ENCODE results near the gene LRPAP1.
"Not testable (repeated sequence)": the region's sequence is repeated elsewhere in the genome, so short reads cannot be mapped to it uniquely, and the experiment has no call there.

The LRPAP1 gene

DNA sequence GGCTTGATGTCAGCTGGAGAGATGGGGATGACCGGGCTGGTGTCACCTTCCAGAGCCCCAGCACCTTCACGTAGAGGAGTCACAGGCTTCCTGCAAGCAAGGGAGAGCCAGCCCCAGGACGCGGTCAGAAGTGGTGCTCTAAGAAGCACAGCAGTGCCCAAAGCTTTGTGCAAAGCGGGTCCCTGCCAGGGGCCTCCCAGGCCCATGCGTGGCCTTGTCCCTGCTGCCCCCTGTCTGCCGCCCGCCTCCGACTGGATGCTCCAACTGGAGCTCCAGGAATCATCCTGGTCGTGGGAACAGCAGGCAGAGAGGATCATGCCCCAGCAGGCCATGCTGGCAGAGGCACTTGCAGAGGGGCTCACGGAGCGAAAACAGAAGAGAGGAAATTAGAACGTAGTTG is 40.1 kb upstream of the LRPAP1 start:
- no peak overlapping the region for H3K4me3 ChIP-seq (ENCODE audit: low read length, poor library complexity, severe bottlenecking)
- no peaks in the 10 kb centered on the region for H3K9me3 ChIP-seq (ENCODE audit: insufficient read depth, low read depth, low read length)
- H3K79me2 ChIP-seq (ENCODE audit: insufficient read depth, low read length) = no peaks in the 10 kb centered on the region
- H3K4me2 ChIP-seq (ENCODE audit: low read depth, low read length, poor library complexity, severe bottlenecking) = no peak overlapping the region
- H3F3A ChIP-seq (ENCODE audit: low read depth) = no peaks in the 10 kb centered on the region
- no peaks in the 10 kb centered on the region for H3K4me1 ChIP-seq (ENCODE audit: insufficient read depth, low read length, poor library complexity, severe bottlenecking)
- H2AFZ ChIP-seq (ENCODE audit: low read length) = no peak overlapping the region
- no peaks in the 10 kb centered on the region for H3K36me3 ChIP-seq (ENCODE audit: insufficient read depth, low read length)
- no peaks in the 10 kb centered on the region for H3K9me2 ChIP-seq (replicated peaks; ENCODE audit: low read depth, low read length)
- no peak overlapping the region for H3K9ac ChIP-seq (ENCODE audit: low read depth, low read length, poor library complexity, severe bottlenecking)
- no peaks in the 10 kb centered on the region for H4K20me1 ChIP-seq (ENCODE audit: insufficient read depth, low read length, poor library complexity, severe bottlenecking)
- TF ChIP-seq, protein P1, sequence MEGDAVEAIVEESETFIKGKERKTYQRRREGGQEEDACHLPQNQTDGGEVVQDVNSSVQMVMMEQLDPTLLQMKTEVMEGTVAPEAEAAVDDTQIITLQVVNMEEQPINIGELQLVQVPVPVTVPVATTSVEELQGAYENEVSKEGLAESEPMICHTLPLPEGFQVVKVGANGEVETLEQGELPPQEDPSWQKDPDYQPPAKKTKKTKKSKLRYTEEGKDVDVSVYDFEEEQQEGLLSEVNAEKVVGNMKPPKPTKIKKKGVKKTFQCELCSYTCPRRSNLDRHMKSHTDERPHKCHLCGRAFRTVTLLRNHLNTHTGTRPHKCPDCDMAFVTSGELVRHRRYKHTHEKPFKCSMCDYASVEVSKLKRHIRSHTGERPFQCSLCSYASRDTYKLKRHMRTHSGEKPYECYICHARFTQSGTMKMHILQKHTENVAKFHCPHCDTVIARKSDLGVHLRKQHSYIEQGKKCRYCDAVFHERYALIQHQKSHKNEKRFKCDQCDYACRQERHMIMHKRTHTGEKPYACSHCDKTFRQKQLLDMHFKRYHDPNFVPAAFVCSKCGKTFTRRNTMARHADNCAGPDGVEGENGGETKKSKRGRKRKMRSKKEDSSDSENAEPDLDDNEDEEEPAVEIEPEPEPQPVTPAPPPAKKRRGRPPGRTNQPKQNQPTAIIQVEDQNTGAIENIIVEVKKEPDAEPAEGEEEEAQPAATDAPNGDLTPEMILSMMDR (conservative IDR thresholded peaks at IDR 0.05; ENCODE audit: low read length) = no peak
- TF ChIP-seq EZH2phosphoT487 (IDR thresholded peaks at IDR 0.05; ENCODE audit: borderline replicate concordance) = no peak
- H3K27me3 ChIP-seq (ENCODE audit: insufficient read depth, low read length, poor library complexity, severe bottlenecking) = no peaks in the 10 kb centered on the region

DNA sequence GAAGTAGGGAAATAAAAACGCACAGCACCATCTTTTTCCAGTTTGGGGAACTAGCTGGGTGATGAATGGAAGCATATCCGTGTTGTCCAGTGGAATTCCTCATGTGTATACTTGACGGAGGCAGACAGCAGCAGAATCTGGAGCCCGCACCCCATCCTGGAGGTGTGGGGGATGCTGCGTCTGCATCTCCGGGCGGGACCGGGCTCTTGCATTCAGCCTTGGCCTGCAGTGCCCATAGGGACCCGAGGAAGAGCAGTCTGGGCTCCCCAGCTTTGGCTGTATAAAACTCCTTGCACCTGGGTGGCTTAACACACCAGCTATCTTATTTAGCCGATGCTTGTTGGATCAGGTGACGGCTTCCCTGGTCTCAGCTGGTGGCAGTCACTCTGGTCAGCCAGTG is 39.7 kb upstream of the LRPAP1 start:
- Histone ChIP-seq H3K4me2 (ENCODE audit: low read depth, low read length, poor library complexity, severe bottlenecking) (no peak overlapping the region), H3K36me3 (ENCODE audit: insufficient read depth, low read length) (no peaks in the 10 kb centered on the region), H4K20me1 (ENCODE audit: insufficient read depth, low read length, poor library complexity, severe bottlenecking) (no peaks in the 10 kb centered on the region), H3K9me2 (replicated peaks; ENCODE audit: low read depth, low read length) (no peaks in the 10 kb centered on the region), H3K4me1 (ENCODE audit: insufficient read depth, low read length, poor library complexity, severe bottlenecking) (no peaks in the 10 kb centered on the region), H2AFZ (ENCODE audit: low read length) (no peak overlapping the region), H3F3A (ENCODE audit: low read depth) (no peaks in the 10 kb centered on the region), H3K9ac (ENCODE audit: low read depth, low read length, poor library complexity, severe bottlenecking) (no peak overlapping the region), H3K27me3 (ENCODE audit: insufficient read depth, low read length, poor library complexity, severe bottlenecking) (no peaks in the 10 kb centered on the region), H3K79me2 (ENCODE audit: insufficient read depth, low read length) (no peaks in the 10 kb centered on the region), H3K4me3 (ENCODE audit: low read length, poor library complexity, severe bottlenecking) (no peak overlapping the region), H3K9me3 (ENCODE audit: insufficient read depth, low read depth, low read length) (no peaks in the 10 kb centered on the region)
- TF ChIP-seq EZH2phosphoT487 (IDR thresholded peaks at IDR 0.05; ENCODE audit: borderline replicate concordance) = no peak
- TF ChIP-seq, protein P1 (conservative IDR thresholded peaks at IDR 0.05; ENCODE audit: low read length) = no peak

DNA sequence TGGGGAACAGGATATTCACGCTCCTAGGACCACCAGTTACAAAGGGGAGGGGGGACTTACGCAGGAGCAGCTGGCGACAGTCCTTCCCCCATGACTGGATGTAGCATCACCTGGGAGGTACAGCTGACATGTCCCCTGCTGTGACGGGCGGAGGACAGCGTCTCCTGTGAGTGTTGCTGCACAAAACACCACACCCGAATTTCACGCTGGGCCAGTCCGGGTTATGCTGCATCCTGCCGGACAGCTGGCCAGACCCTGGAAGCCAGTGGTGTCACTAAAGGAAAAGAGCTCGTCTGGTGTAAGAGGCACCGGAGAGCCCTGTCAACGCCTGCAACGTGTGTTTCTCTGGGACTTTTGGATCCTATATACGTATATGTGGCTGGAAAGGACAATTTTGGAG is 38.7 kb upstream of the LRPAP1 start:
- not testable (repeated sequence) for H3K79me2 ChIP-seq (ENCODE audit: insufficient read depth, low read length); H4K20me1 ChIP-seq (ENCODE audit: insufficient read depth, low read length, poor library complexity, severe bottlenecking); H3K4me3 ChIP-seq (ENCODE audit: low read length, poor library complexity, severe bottlenecking); H2AFZ ChIP-seq (ENCODE audit: low read length); H3K9me3 ChIP-seq (ENCODE audit: insufficient read depth, low read depth, low read length); H3K9ac ChIP-seq (ENCODE audit: low read depth, low read length, poor library complexity, severe bottlenecking); H3K4me1 ChIP-seq (ENCODE audit: insufficient read depth, low read length, poor library complexity, severe bottlenecking); H3K4me2 ChIP-seq (ENCODE audit: low read depth, low read length, poor library complexity, severe bottlenecking); H3K36me3 ChIP-seq (ENCODE audit: insufficient read depth, low read length); H3K27me3 ChIP-seq (ENCODE audit: insufficient read depth, low read length, poor library complexity, severe bottlenecking); H3F3A ChIP-seq (ENCODE audit: low read depth); H3K9me2 ChIP-seq (replicated peaks; ENCODE audit: low read depth, low read length)

DNA sequence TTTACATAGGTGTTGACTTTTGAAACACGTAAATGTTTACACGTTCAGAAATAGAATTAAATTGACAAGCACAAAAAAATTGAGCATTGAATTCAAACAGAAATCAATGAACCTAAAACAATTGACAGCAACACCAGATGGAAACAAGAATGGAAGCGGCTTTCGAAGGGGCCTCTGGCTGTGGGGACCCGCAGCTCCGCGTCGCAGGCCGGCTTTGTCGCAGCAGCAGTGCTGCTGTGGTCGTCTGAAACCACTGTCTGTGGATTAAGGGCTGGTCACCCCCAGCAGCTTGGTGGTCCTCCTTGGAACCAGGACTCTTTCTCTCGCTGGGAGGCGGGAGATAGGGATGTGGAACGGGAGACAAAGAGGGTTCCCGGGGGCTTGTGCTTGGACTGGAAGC is 37.4 kb upstream of the LRPAP1 start:
- not testable (repeated sequence) for H2AFZ ChIP-seq (ENCODE audit: low read length); H3K27me3 ChIP-seq (ENCODE audit: insufficient read depth, low read length, poor library complexity, severe bottlenecking); H3K4me1 ChIP-seq (ENCODE audit: insufficient read depth, low read length, poor library complexity, severe bottlenecking); H3K9me3 ChIP-seq (ENCODE audit: insufficient read depth, low read depth, low read length); H3K4me3 ChIP-seq (ENCODE audit: low read length, poor library complexity, severe bottlenecking); H3K9me2 ChIP-seq (replicated peaks; ENCODE audit: low read depth, low read length); H3F3A ChIP-seq (ENCODE audit: low read depth); H4K20me1 ChIP-seq (ENCODE audit: insufficient read depth, low read length, poor library complexity, severe bottlenecking); H3K4me2 ChIP-seq (ENCODE audit: low read depth, low read length, poor library complexity, severe bottlenecking); H3K36me3 ChIP-seq (ENCODE audit: insufficient read depth, low read length); H3K9ac ChIP-seq (ENCODE audit: low read depth, low read length, poor library complexity, severe bottlenecking); H3K79me2 ChIP-seq (ENCODE audit: insufficient read depth, low read length)

DNA sequence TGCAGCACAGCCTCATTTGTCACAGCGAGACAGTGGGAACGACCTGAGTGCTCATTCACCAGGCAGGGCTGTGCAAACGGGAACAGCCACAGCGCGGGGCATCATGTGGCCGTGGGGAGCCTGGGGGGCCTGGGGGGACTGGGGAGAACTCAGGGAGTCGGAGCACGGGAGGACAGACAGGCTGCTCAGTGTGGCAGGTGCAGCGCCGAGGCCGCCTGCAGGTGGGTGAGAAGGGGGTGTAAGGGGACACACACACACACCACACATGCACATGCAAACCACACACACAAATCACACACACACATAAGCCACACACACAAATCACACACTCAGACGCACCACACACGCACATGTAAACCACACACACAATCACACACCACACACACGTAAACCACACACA is 34.5 kb upstream of the LRPAP1 start:
- not testable (repeated sequence) for H4K20me1 ChIP-seq (ENCODE audit: insufficient read depth, low read length, poor library complexity, severe bottlenecking); H3K4me1 ChIP-seq (ENCODE audit: insufficient read depth, low read length, poor library complexity, severe bottlenecking); H3K27me3 ChIP-seq (ENCODE audit: insufficient read depth, low read length, poor library complexity, severe bottlenecking); H3F3A ChIP-seq (ENCODE audit: low read depth); H3K4me3 ChIP-seq (ENCODE audit: low read length, poor library complexity, severe bottlenecking); H3K36me3 ChIP-seq (ENCODE audit: insufficient read depth, low read length); H3K9ac ChIP-seq (ENCODE audit: low read depth, low read length, poor library complexity, severe bottlenecking); H3K9me2 ChIP-seq (replicated peaks; ENCODE audit: low read depth, low read length); H2AFZ ChIP-seq (ENCODE audit: low read length); H3K79me2 ChIP-seq (ENCODE audit: insufficient read depth, low read length); H3K4me2 ChIP-seq (ENCODE audit: low read depth, low read length, poor library complexity, severe bottlenecking); H3K9me3 ChIP-seq (ENCODE audit: insufficient read depth, low read depth, low read length)

DNA sequence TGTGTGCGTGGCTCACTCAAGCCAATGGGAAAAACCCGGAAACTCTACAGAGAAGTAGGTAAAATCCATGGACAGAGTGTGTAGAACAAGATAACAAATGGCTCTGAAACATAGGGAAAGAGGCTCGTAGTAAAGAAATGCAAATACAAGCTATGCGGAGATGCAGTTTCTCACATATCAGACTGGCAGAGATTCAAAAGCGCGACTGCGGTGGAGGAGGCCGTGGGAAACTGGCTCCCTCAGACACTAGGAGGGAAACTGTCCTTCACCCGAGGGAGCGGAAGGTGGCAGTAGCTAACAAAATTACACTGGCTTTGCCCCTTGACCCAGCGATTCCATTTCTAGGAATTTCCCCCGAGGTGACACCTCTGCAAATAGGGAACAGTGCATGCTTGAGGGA is 34.1 kb upstream of the LRPAP1 start:
- not testable (repeated sequence) for H3K9ac ChIP-seq (ENCODE audit: low read depth, low read length, poor library complexity, severe bottlenecking); H3K4me2 ChIP-seq (ENCODE audit: low read depth, low read length, poor library complexity, severe bottlenecking); H4K20me1 ChIP-seq (ENCODE audit: insufficient read depth, low read length, poor library complexity, severe bottlenecking); H3K9me2 ChIP-seq (replicated peaks; ENCODE audit: low read depth, low read length); H3K4me3 ChIP-seq (ENCODE audit: low read length, poor library complexity, severe bottlenecking); H2AFZ ChIP-seq (ENCODE audit: low read length); H3K79me2 ChIP-seq (ENCODE audit: insufficient read depth, low read length); H3K9me3 ChIP-seq (ENCODE audit: insufficient read depth, low read depth, low read length); H3K36me3 ChIP-seq (ENCODE audit: insufficient read depth, low read length); H3F3A ChIP-seq (ENCODE audit: low read depth); H3K27me3 ChIP-seq (ENCODE audit: insufficient read depth, low read length, poor library complexity, severe bottlenecking); H3K4me1 ChIP-seq (ENCODE audit: insufficient read depth, low read length, poor library complexity, severe bottlenecking)
